Measurements from ENCODE around the gene MIB2.

DNA sequence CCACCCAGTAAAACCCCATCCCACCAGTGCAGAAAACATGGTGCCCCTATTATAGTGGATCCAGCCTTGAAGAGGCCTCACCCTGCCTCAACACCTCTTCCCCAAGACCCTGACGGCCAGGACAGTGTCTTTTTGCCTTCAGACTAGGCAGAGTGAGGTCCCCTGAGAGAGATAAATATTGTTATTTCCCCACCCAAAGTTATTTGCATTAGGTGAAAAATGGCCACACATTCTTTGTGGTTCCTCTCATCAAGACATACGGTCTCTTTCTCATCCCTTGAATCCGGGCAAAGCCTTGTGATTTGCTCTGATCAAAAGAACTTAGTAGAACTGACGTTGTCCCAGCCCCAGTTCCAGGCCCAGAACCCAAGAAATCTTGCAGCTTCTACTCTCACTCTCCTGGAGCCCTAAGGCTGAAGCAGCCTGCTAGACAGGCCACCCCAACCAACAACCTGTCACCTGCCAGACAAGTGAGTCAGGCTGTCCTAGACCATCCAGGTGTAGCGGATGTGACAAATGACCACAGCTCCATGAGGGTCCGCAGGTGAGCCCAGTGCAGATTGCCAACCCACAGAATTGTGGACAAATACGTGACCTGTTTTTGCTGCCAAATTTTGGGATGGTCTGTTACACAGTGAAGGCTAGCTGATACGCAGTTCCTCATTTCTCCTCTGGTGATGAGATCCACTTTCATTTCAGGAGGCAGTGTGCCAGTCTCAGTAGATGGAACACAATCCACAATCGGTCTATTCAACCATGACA is 32.5 kb upstream of the MIB2 start:
- TF ChIP-seq CTCF (IDR thresholded peaks at IDR 0.05) (no peak), POLR2A (IDR thresholded peaks at IDR 0.05; ENCODE audit: low read depth) (no peak), POLR2AphosphoS5 (IDR thresholded peaks at IDR 0.05) (no peak)
